Heart right ventricle (tissue), 12 donors: ENCODE measurements around the gene ENO3. TPM values are rescaled to one million over a fixed set of nuclear protein-coding genes. Genes with fewer than 3 reads are reported as not detected.

ENCODE experiments used
- microRNA-seq, 2 donors: library from miRNA; unstranded; fragments of <30 nt; microRNA quantifications; one replicate each; pipeline ENCODE4 v1.2.0, GENCODE V29; 2021
- polyA plus RNA-seq, 2 donors: library from polyadenylated mRNA; stranded (reverse); fragments of 200-250 nt; gene quantifications; one replicate each; pipeline ENCODE4 v1.2.3, GENCODE V29; 2013
- total RNA-seq, 10 donors: library from RNA; stranded (reverse); fragmentation: NEBNext Ultra II Directional in 3 of 10; extraction: Animal tissue kit (Norgen Biotek cat#: 25700) in 3 of 10; gene quantifications; one replicate each; pipeline versions ENCODE4 v1.2.1 to v1.2.4, GENCODE V29; 2021 to 2023
- donor health status: ischemic (EF 13 %, LVEDD 7.1; RV severe dilation, severe dysfunction).
- donor health status: healthy with polysubstance abuse.
- donor health status: DM: no; HTN: yes; CAD: no.
- donor health status: DM: no; HTN: no; CAD: no.
- donor health status: ischemic (EF 25% LVEDD 6.9; RV normal size, moderate dysfunction).
- donor health status: ischemic (EF 25% LVEDD 5.7; RV mildly dilated, moderate dysfunction).
- donor health status: healthy.
- donor health status: nonischemic (EF 11% LVEDD 7.7; RV severe dilation, severe dysfunction).
- donor health status: DM: yes; HTN: yes; CAD: no.
- donor health status: PGD.
- donor health status: ischemic (EF 29% LVEDD 5.4; RV normal size, mild dysfunction).
- donor health status: nonischemic (EF 23%, LVEDD 6.1; RV moderate dilation, normal function).

ENO3 gene
- total and polyA plus RNA-seq, 12 donors, result 143 to 1,668 (median 746) TPM

Small RNA genes lying within 50 kb of the gene (microRNA-seq; reads per million reads assigned to microRNA genes)
- gene MIR6864, result 0 reads per million in 2 donors
- 0 to 0.51 reads per million in 2 donors for gene MIR6865

Other genes with a start within 250 kb of the ENO3 start
- 10 to 100 TPM; 28.6 to 41.9 (median 35.2) TPM for gene PELP1, start 247.0 kb upstream of the ENO3 start, total RNA-seq
- gene PELP1, start 247.0 kb upstream of the ENO3 start, polyA plus RNA-seq, result 10 to 100 TPM; 14.4 to 29.3 TPM
- gene ARRB2, start 240.5 kb upstream of the ENO3 start, total RNA-seq, result 10 to 100 TPM; 10.8 to 53.5 (median 17.2) TPM
- 10 to 100 TPM; 13.4 to 33.4 TPM for gene ARRB2, start 240.5 kb upstream of the ENO3 start, polyA plus RNA-seq
- 10 to 100 TPM; 11.9 to 21.7 (median 17.5) TPM for gene MED11, start 219.7 kb upstream of the ENO3 start, total RNA-seq
- 10 to 100 TPM; 23.9 to 57.1 TPM for gene MED11, start 219.7 kb upstream of the ENO3 start, polyA plus RNA-seq
- 1 to 10 TPM in 1 of 10 donors, under 1 TPM in 8, not detected in 1; 0.15 to 2.1 (median 0.38) TPM for gene ZMYND15, start 211.3 kb upstream of the ENO3 start, total RNA-seq
- gene ZMYND15, start 211.3 kb upstream of the ENO3 start, polyA plus RNA-seq, result under 1 TPM; 0.20 to 0.22 TPM
- 10 to 100 TPM in 1 of 10 donors, 1 to 10 TPM in 9; 2.8 to 29.6 (median 4.2) TPM for gene CXCL16, start 211.2 kb upstream of the ENO3 start, total RNA-seq
- 1 to 10 TPM; 1.5 to 3.3 TPM for gene CXCL16, start 211.2 kb upstream of the ENO3 start, polyA plus RNA-seq
- not detected for gene TM4SF5, start 179.2 kb upstream of the ENO3 start, total RNA-seq
- gene TM4SF5, start 179.2 kb upstream of the ENO3 start, polyA plus RNA-seq, result not detected
- gene VMO1, start 164.8 kb upstream of the ENO3 start, total RNA-seq, result 1 to 10 TPM in 1 of 10 donors, under 1 TPM in 7, not detected in 2; 0.38 to 2.1 (median 0.59) TPM
- 1 to 10 TPM; 1.2 to 1.8 TPM for gene VMO1, start 164.8 kb upstream of the ENO3 start, polyA plus RNA-seq
- under 1 TPM in 1 of 10 donors, not detected in 9; 0.25 TPM for gene GLTPD2, start 162.2 kb upstream of the ENO3 start, total RNA-seq
- not detected for gene GLTPD2, start 162.2 kb upstream of the ENO3 start, polyA plus RNA-seq
- 100 to 1,000 TPM; 160 to 221 (median 176) TPM for gene PSMB6, start 155.0 kb upstream of the ENO3 start, total RNA-seq
- 100 to 1,000 TPM; 151 to 386 TPM for gene PSMB6, start 155.0 kb upstream of the ENO3 start, polyA plus RNA-seq
- gene PLD2, start 144.0 kb upstream of the ENO3 start, total RNA-seq, result 10 to 100 TPM in 6 of 10 donors, 1 to 10 TPM in 4; 6.4 to 18.6 (median 10.4) TPM
- 10 to 100 TPM in 1 of 2 donors, 1 to 10 TPM in 1; 5.6 to 20.7 TPM for gene PLD2, start 144.0 kb upstream of the ENO3 start, polyA plus RNA-seq
- gene MINK1, start 117.8 kb upstream of the ENO3 start, total RNA-seq, result 10 to 100 TPM; 26.4 to 54.1 (median 33.5) TPM
- gene MINK1, start 117.8 kb upstream of the ENO3 start, polyA plus RNA-seq, result 10 to 100 TPM; 17.3 to 52.3 TPM
- gene C17orf107, start 51.6 kb upstream of the ENO3 start, total RNA-seq, result under 1 TPM in 9 of 10 donors, not detected in 1; 0.28 to 0.86 (median 0.39) TPM
- gene C17orf107, start 51.6 kb upstream of the ENO3 start, polyA plus RNA-seq, result under 1 TPM; 0.44 to 0.57 TPM
- gene CHRNE, start 48.0 kb upstream of the ENO3 start, total RNA-seq, result 1 to 10 TPM in 3 of 10 donors, under 1 TPM in 7; 0.19 to 1.6 (median 0.53) TPM
- gene CHRNE, start 48.0 kb upstream of the ENO3 start, polyA plus RNA-seq, result under 1 TPM; 0.44 to 0.71 TPM
- under 1 TPM in 5 of 10 donors, not detected in 5; 0.15 to 0.53 (median 0.39) TPM for gene GP1BA, start 18.8 kb upstream of the ENO3 start, total RNA-seq
- gene GP1BA, start 18.8 kb upstream of the ENO3 start, polyA plus RNA-seq, result under 1 TPM; 0.04 to 0.15 TPM
- 100 to 1,000 TPM; 181 to 312 (median 242) TPM for gene SLC25A11, start 11.1 kb upstream of the ENO3 start, total RNA-seq
- 100 to 1,000 TPM; 126 to 127 TPM for gene SLC25A11, start 11.1 kb upstream of the ENO3 start, polyA plus RNA-seq
- gene RNF167, start 10.9 kb upstream of the ENO3 start, total RNA-seq, result 100 to 1,000 TPM in 1 of 10 donors, 10 to 100 TPM in 9; 65.0 to 104 (median 80.9) TPM
- 100 to 1,000 TPM; 132 to 202 TPM for gene RNF167, start 10.9 kb upstream of the ENO3 start, polyA plus RNA-seq
- gene PFN1, start 2.6 kb upstream of the ENO3 start, total RNA-seq, result 100 to 1,000 TPM; 144 to 376 (median 160) TPM
- 100 to 1,000 TPM; 170 to 830 TPM for gene PFN1, start 2.6 kb upstream of the ENO3 start, polyA plus RNA-seq
- 100 to 1,000 TPM in 9 of 10 donors, 10 to 100 TPM in 1; 95.5 to 189 (median 135) TPM for gene SPAG7, start 16.7 kb downstream of the ENO3 start, total RNA-seq
- gene SPAG7, start 16.7 kb downstream of the ENO3 start, polyA plus RNA-seq, result 100 to 1,000 TPM; 134 to 157 TPM
- 10 to 100 TPM; 26.0 to 42.0 (median 33.7) TPM for gene CAMTA2, start 36.6 kb downstream of the ENO3 start, total RNA-seq
- gene CAMTA2, start 36.6 kb downstream of the ENO3 start, polyA plus RNA-seq, result 10 to 100 TPM; 43.1 to 74.3 TPM
- 1 to 10 TPM; 1.8 to 2.9 (median 2.2) TPM for gene INCA1, start 46.4 kb downstream of the ENO3 start, total RNA-seq
- gene INCA1, start 46.4 kb downstream of the ENO3 start, polyA plus RNA-seq, result 1 to 10 TPM in 1 of 2 donors, under 1 TPM in 1; 0.83 to 7.8 TPM
- 100 to 1,000 TPM; 565 to 826 (median 598) TPM for gene KIF1C, start 46.8 kb downstream of the ENO3 start, total RNA-seq
- gene KIF1C, start 46.8 kb downstream of the ENO3 start, polyA plus RNA-seq, result 100 to 1,000 TPM; 141 to 158 TPM
- under 1 TPM in 3 of 10 donors, not detected in 7; 0.11 to 0.14 (median 0.12) TPM for gene SLC52A1, start 84.3 kb downstream of the ENO3 start, total RNA-seq
- gene SLC52A1, start 84.3 kb downstream of the ENO3 start, polyA plus RNA-seq, result not detected
- 10 to 100 TPM in 8 of 10 donors, 1 to 10 TPM in 2; 7.6 to 14.6 (median 12.2) TPM for gene ZFP3, start 127.3 kb downstream of the ENO3 start, total RNA-seq
- 1 to 10 TPM; 3.1 to 4.5 TPM for gene ZFP3, start 127.3 kb downstream of the ENO3 start, polyA plus RNA-seq
- 1 to 10 TPM; 2.1 to 5.8 (median 4.4) TPM for gene ZNF232, start 160.8 kb downstream of the ENO3 start, total RNA-seq
- 1 to 10 TPM; 3.6 to 4.3 TPM for gene ZNF232, start 160.8 kb downstream of the ENO3 start, polyA plus RNA-seq
- 1 to 10 TPM in 2 of 10 donors, under 1 TPM in 7, not detected in 1; 0.05 to 1.6 (median 0.06) TPM for gene USP6, start 164.9 kb downstream of the ENO3 start, total RNA-seq
- under 1 TPM; 0.01 to 0.07 TPM for gene USP6, start 164.9 kb downstream of the ENO3 start, polyA plus RNA-seq
- gene ZNF594, start 240.7 kb downstream of the ENO3 start, total RNA-seq, result 1 to 10 TPM; 4.0 to 9.1 (median 6.7) TPM
- 1 to 10 TPM; 1.4 to 3.6 TPM for gene ZNF594, start 240.7 kb downstream of the ENO3 start, polyA plus RNA-seq